Smooth muscle cell (in vitro differentiated cells): ENCODE measurements around the gene PIM1. TPM values are rescaled to one million over a fixed set of nuclear protein-coding genes. Genes with fewer than 3 reads are reported as not detected.

Experiments used
- DNase-seq: peaks from one replicate; lab custom pipeline; 2025; ENCODE audit not compliant: unreplicated experiment; lab: John Stamatoyannopoulos, UW
- H2AFZ ChIP-seq: fragments of 200-600 bp; sonication (generic); 2 replicates; pipeline ENCODE4 v1.6.0; 2016; ENCODE audit warnings: antibody characterized with exemption, low read depth, mild to moderate bottlenecking
- H3F3A ChIP-seq: fragments of 200-600 bp; sonication (generic); 2 replicates; pipeline ENCODE4 v1.6.0; 2017; ENCODE audit warnings: antibody characterized with exemption, low read depth
- H3K27ac ChIP-seq: fragments of 200-600 bp; sonication (generic); 2 replicates; pipeline ENCODE4 v1.5.1; 2016; ENCODE audit warnings: low read depth, mild to moderate bottlenecking
- H3K27me3 ChIP-seq: fragments of 200-600 bp; sonication (generic); 2 replicates; pipeline ENCODE4 v1.6.1; 2016; ENCODE audit warnings: low read depth, mild to moderate bottlenecking
- H3K36me3 ChIP-seq: fragments of 200-600 bp; sonication (generic); 2 replicates; pipeline ENCODE4 v1.5.1; 2016; ENCODE audit warnings: low read depth
- H3K4me1 ChIP-seq: fragments of 200-600 bp; sonication (generic); 2 replicates; pipeline ENCODE4 v1.5.1; 2016; ENCODE audit warnings: low read depth
- H3K4me2 ChIP-seq: fragments of 200-600 bp; sonication (generic); 2 replicates; pipeline ENCODE4 v1.6.0; 2016; ENCODE audit warnings: mild to moderate bottlenecking
- H3K4me3 ChIP-seq: fragments of 200-600 bp; sonication (generic); 2 replicates; pipeline ENCODE4 v1.5.1; 2016; ENCODE audit warnings: mild to moderate bottlenecking
- H3K79me2 ChIP-seq: fragments of 200-600 bp; sonication (generic); 2 replicates; pipeline ENCODE4 v1.6.0; 2016; ENCODE audit warnings: low read depth, mild to moderate bottlenecking
- H3K9ac ChIP-seq: fragments of 200-600 bp; sonication (generic); 2 replicates; pipeline ENCODE4 v1.6.0; 2016; ENCODE audit warnings: low read depth
- H3K9me3 ChIP-seq: fragments of 200-600 bp; sonication (generic); replicated peaks from 2 replicates; pipeline ENCODE4 v1.5.1; 2016; ENCODE audit warnings: low read depth
- H4K20me1 ChIP-seq: fragments of 200-600 bp; sonication (generic); 2 replicates; pipeline ENCODE4 v1.6.0; 2016; ENCODE audit warnings: low read depth
- CTCF ChIP-seq: fragments of 200-600 bp; sonication (generic); IDR thresholded peaks from 2 replicates; pipeline ENCODE4 v1.5.1; 2017; ENCODE audit warnings: borderline replicate concordance, mild to moderate bottlenecking, antibody characterized with exemption; ENCODE audit not compliant: insufficient read depth, poor library complexity, severe bottlenecking
- WGBS: methylation state at CpG from one replicate; pipeline ENCODE4 v1.1.7; 2016; ENCODE audit warnings: low lambda C conversion rate; 5-methylcytosine and 5-hydroxymethylcytosine counted together
- polyA plus RNA-seq: library from polyadenylated mRNA; unstranded; fragments of >200 nt; fragmentation: Nextera tagmentation; extraction: Ambion mirVana; gene quantifications from 2 replicates; pipeline ENCODE4 v1.2.1, GENCODE V29; 2016
- total RNA-seq: library from RNA; depleted of rRNA; stranded (reverse); fragments of >200 nt; gene quantifications from 2 replicates; pipeline ENCODE4 v1.2.3, GENCODE V29; 2014

The PIM1 gene
- total and polyA plus RNA-seq, 2 experiments from 2014 or later: 29.5 to 41.9 TPM

- Histone ChIP-seq H3K9me3 (no peaks in the 10 kb centered on the region), H3F3A (peaks cover 43% of the 10 kb centered on the region), H3K27me3 (no peaks in the 10 kb centered on the region), H3K79me2 (no peaks in the 10 kb centered on the region), H3K27ac (no peak overlapping the region), H3K9ac (no peak overlapping the region), H3K4me3 (no peak overlapping the region), H3K36me3 (no peaks in the 10 kb centered on the region), H3K4me1 (peaks cover 49% of the 10 kb centered on the region), H3K4me2 (no peak overlapping the region), H4K20me1 (no peaks in the 10 kb centered on the region), H2AFZ (no peak overlapping the region)
- TF ChIP-seq CTCF: no peak
- DNase-seq: no peak
- WGBS: 64% methylated on average over 3 of the region's 3 CpGs
Measured at GRCh38 chr6:37140145-37140544, 29.8 kb upstream of the PIM1 start.

GRCh38 chr6:37141281-37142049 is 28.5 kb upstream of the PIM1 start:
- Histone ChIP-seq H3K4me3 (no peak overlapping the region), H3K27me3 (no peaks in the 10 kb centered on the region), H3K79me2 (no peaks in the 10 kb centered on the region), H3K4me1 (peaks cover 41% of the 10 kb centered on the region), H3K4me2 (peak overlapping the region; percentile 25), H3F3A (peaks cover 40% of the 10 kb centered on the region), H3K9me3 (no peaks in the 10 kb centered on the region), H2AFZ (no peak overlapping the region), H4K20me1 (no peaks in the 10 kb centered on the region), H3K9ac (no peak overlapping the region), H3K36me3 (no peaks in the 10 kb centered on the region), H3K27ac (peak overlapping the region; percentile 71)
- DNase-seq: no peak
- TF ChIP-seq CTCF: no peak
- WGBS: 5% methylated on average over 5 of the region's 5 CpGs

- Histone ChIP-seq H3K36me3 (no peaks in the 10 kb centered on the region), H3K4me1 (peaks cover 34% of the 10 kb centered on the region), H3F3A (peaks cover 34% of the 10 kb centered on the region), H3K27me3 (no peaks in the 10 kb centered on the region), H3K9ac (peak overlapping the region; percentile 2), H2AFZ (no peak overlapping the region), H3K4me3 (no peak overlapping the region), H3K4me2 (peak overlapping the region; percentile 25), H3K9me3 (no peaks in the 10 kb centered on the region), H4K20me1 (no peaks in the 10 kb centered on the region), H3K27ac (peak overlapping the region; percentile 71), H3K79me2 (no peaks in the 10 kb centered on the region)
- 18% methylated on average over 4 of the region's 4 CpGs for WGBS
- no peak for TF ChIP-seq CTCF
- no peak for DNase-seq
Measured at GRCh38 chr6:37142050-37142614, 27.8 kb upstream of the PIM1 start.
